H1 (cell line): ENCODE results near the gene PARD3. TPM values are rescaled to one million over a fixed set of nuclear protein-coding genes. Genes with fewer than 3 reads are reported as not detected.

Experiments used
- CTCF ChIA-PET: fragments of 300-600 bp; sonication (Branson Sonifier 250); formaldehyde crosslinking; loops from one replicate; lab custom pipeline; 2021; ENCODE audit not compliant: partially characterized antibody; lab: Charles Lee
- POLR2A ChIA-PET: fragments of 300-600 bp; sonication (Branson Sonifier 250); formaldehyde crosslinking; loops from one replicate; lab custom pipeline; 2021; ENCODE audit warnings: inconsistent platforms; ENCODE audit not compliant: partially characterized antibody; lab: Charles Lee
- DNase-seq, 2 experiments: peaks; one replicate each; pipeline versions ENCODE4 v3.0.0 to v3.0.0-alpha.2; 2010 to 2022; ENCODE audit warnings: low spot score in 2 of 2, low read depth in 1 of 2, mixed read lengths in 1 of 2
- FAIRE-seq: peaks from 2 replicates; lab custom pipeline; 2011; peaks lifted over from hg19 to GRCh38; lab: Jason Lieb, UNC
- H2AFZ ChIP-seq: 2 replicates; pipeline ENCODE4 v1.8.1; 2012; ENCODE audit warnings: low read length, inconsistent platforms
- H2AK5ac ChIP-seq: 2 replicates; pipeline ENCODE4 v1.6.1; 2013; ENCODE audit warnings: low read depth, low read length
- H2BK120ac ChIP-seq: replicated peaks from 2 replicates; pipeline ENCODE3; 2013; ENCODE audit warnings: low read depth, low read length, inconsistent platforms
- H2BK12ac ChIP-seq: 2 replicates; pipeline ENCODE4 v1.6.1; 2013; ENCODE audit warnings: low read depth, low read length
- H2BK15ac ChIP-seq: 2 replicates; pipeline ENCODE4 v1.6.1; 2013; ENCODE audit warnings: low read length
- H2BK20ac ChIP-seq: 2 replicates; pipeline ENCODE4 v1.6.1; 2013; ENCODE audit warnings: low read length
- H2BK5ac ChIP-seq: 2 replicates; pipeline ENCODE4 v1.6.1; 2013; ENCODE audit warnings: low read depth, low read length
- H3K14ac ChIP-seq: 2 replicates; pipeline ENCODE4 v1.6.1; 2013; ENCODE audit warnings: inconsistent platforms; ENCODE audit not compliant: insufficient read length
- H3K18ac ChIP-seq: 2 replicates; pipeline ENCODE4 v1.6.1; 2013; ENCODE audit warnings: low read length; ENCODE audit errors: extremely low read depth
- H3K23ac ChIP-seq: 2 replicates; pipeline ENCODE4 v1.6.1; 2013; ENCODE audit warnings: inconsistent platforms; ENCODE audit not compliant: insufficient read length
- H3K23me2 ChIP-seq: 2 replicates; pipeline ENCODE4 v1.6.1; 2013; ENCODE audit warnings: low read depth, low read length
- H3K27ac ChIP-seq: 2 replicates; pipeline ENCODE4 v1.6.1; 2011; ENCODE audit warnings: low read depth, low read length, inconsistent platforms
- H3K27me3 ChIP-seq, 4 experiments: replicated peaks in 1 of 4; 1 replicate in 1 of 4; 2 replicates in 3 of 4; pipeline versions ENCODE4 v1.6.1 to v1.8.1; 2011 to 2013; ENCODE audit warnings: low read length in 3 of 4, mild to moderate bottlenecking in 3 of 4, inconsistent platforms in 2 of 4, mixed read lengths in 2 of 4, moderate library complexity in 1 of 4; ENCODE audit not compliant: control insufficient read depth in 3 of 4, insufficient read depth in 3 of 4; ENCODE audit errors: extremely low read depth in 1 of 4
- H3K36me3 ChIP-seq, 4 experiments: 2 replicates each; pipeline versions ENCODE4 v1.6.1 to v1.8.1; 2011 to 2013; ENCODE audit warnings: mild to moderate bottlenecking in 4 of 4, low read length in 3 of 4, moderate library complexity in 2 of 4, control low read depth in 1 of 4, inconsistent platforms in 1 of 4; ENCODE audit not compliant: insufficient read depth in 4 of 4, control insufficient read depth in 2 of 4
- H3K4ac ChIP-seq: replicated peaks from 2 replicates; pipeline ENCODE3; 2013; ENCODE audit warnings: low read length, low read depth, mixed read lengths, inconsistent platforms; ENCODE audit not compliant: insufficient read length
- H3K4me1 ChIP-seq, 4 experiments: replicated peaks in 1 of 4; 1 replicate in 1 of 4; 2 replicates in 3 of 4; pipeline versions ENCODE4 v1.6.1 to v1.8.1; 2011 to 2013; ENCODE audit warnings: low read length in 3 of 4, inconsistent platforms in 2 of 4, mixed read lengths in 1 of 4; ENCODE audit not compliant: insufficient read depth in 4 of 4, control insufficient read depth in 3 of 4
- H3K4me2 ChIP-seq, 2 experiments: 2 replicates each; pipeline versions ENCODE4 v1.6.1 to v1.8.1; 2011 to 2013; ENCODE audit warnings: low read depth in 2 of 2, low read length in 2 of 2, control low read depth in 1 of 2, inconsistent platforms in 1 of 2, mild to moderate bottlenecking in 1 of 2; ENCODE audit not compliant: insufficient read depth in 1 of 2
- H3K4me3 ChIP-seq, 4 experiments: fragments of 200-600, 300-600 bp in 1 of 4; sonication (generic), shearing (Covaris generic), sonication (Bioruptor Twin) in 1 of 4; 2 replicates each; pipeline versions ENCODE4 v1.5.1 to v1.8.1; 2011 to 2016; ENCODE audit warnings: low read length in 4 of 4, low read depth in 3 of 4, control low read depth in 2 of 4, inconsistent platforms in 2 of 4, mild to moderate bottlenecking in 2 of 4, mixed read lengths in 1 of 4, moderate library complexity in 1 of 4; ENCODE audit not compliant: insufficient read depth in 2 of 4; ENCODE audit errors: extremely low read depth in 1 of 4
- H3K56ac ChIP-seq: replicated peaks from 2 replicates; pipeline ENCODE3; 2013; ENCODE audit warnings: low read depth, mild to moderate bottlenecking, mixed read lengths, low read length, inconsistent platforms; ENCODE audit not compliant: insufficient read length
- H3K79me1 ChIP-seq: 2 replicates; pipeline ENCODE4 v1.6.1; 2013; ENCODE audit warnings: low read depth, low read length, control low read depth
- H3K79me2 ChIP-seq, 2 experiments: 2 replicates each; pipeline versions ENCODE4 v1.6.1 to v1.8.1; 2012 to 2013; ENCODE audit warnings: low read length in 2 of 2, mild to moderate bottlenecking in 2 of 2, inconsistent platforms in 1 of 2; ENCODE audit not compliant: insufficient read depth in 2 of 2, control insufficient read depth in 1 of 2
- H3K9ac ChIP-seq, 4 experiments: replicated peaks in 1 of 4; 1 replicate in 1 of 4; 2 replicates in 3 of 4; pipeline versions ENCODE4 v1.6.1 to v1.8.1; 2011 to 2013; ENCODE audit warnings: low read depth in 3 of 4, low read length in 3 of 4, control low read depth in 2 of 4, mild to moderate bottlenecking in 2 of 4, moderate library complexity in 2 of 4, inconsistent platforms in 1 of 4; ENCODE audit errors: extremely low read depth in 1 of 4
- H3K9me3 ChIP-seq, 2 experiments: 2 replicates each; pipeline versions ENCODE4 v1.6.1 to v1.8.1; 2012 to 2013; ENCODE audit warnings: mild to moderate bottlenecking in 2 of 2, moderate library complexity in 2 of 2, control low read depth in 1 of 2, inconsistent platforms in 1 of 2, low read depth in 1 of 2, low read length in 1 of 2, mixed read lengths in 1 of 2; ENCODE audit not compliant: insufficient read depth in 2 of 2
- H4K20me1 ChIP-seq, 2 experiments: replicated peaks in 1 of 2; 2 replicates each; pipeline versions ENCODE3 to v1.8.1; 2011 to 2013; ENCODE audit warnings: inconsistent platforms in 2 of 2, low read length in 2 of 2, mild to moderate bottlenecking in 1 of 2; ENCODE audit not compliant: insufficient read depth in 2 of 2, control insufficient read depth in 1 of 2
- H4K5ac ChIP-seq: 2 replicates; pipeline ENCODE4 v1.6.1; 2013; ENCODE audit warnings: low read length, low read depth, mixed read lengths, inconsistent platforms; ENCODE audit not compliant: insufficient read length
- H4K8ac ChIP-seq: 2 replicates; pipeline ENCODE4 v1.8.0; 2013; ENCODE audit warnings: mild to moderate bottlenecking, moderate library complexity, low read length, inconsistent platforms; ENCODE audit not compliant: insufficient read depth; ENCODE audit errors: extremely low read depth
- H4K91ac ChIP-seq: replicated peaks from 2 replicates; pipeline ENCODE3; 2013; ENCODE audit warnings: low read length, mixed read lengths, inconsistent platforms; ENCODE audit not compliant: insufficient read length
- BCL11A ChIP-seq, 2 experiments: IDR thresholded peaks; one replicate each; pipeline ENCODE4 v1.6.1; 2011; ENCODE audit warnings: low read depth in 2 of 2, low read length in 2 of 2, mild to moderate bottlenecking in 2 of 2
- CBX8 ChIP-seq: fragments of 300-800, 300-1000 bp; sonication (generic); IDR thresholded peaks from 2 replicates; pipeline ENCODE4 v1.7.1; 2016; ENCODE audit warnings: low read depth, low read length, borderline replicate concordance
- JUND ChIP-seq: IDR thresholded peaks from 2 replicates; pipeline ENCODE4 v1.6.1; 2011; ENCODE audit warnings: mild to moderate bottlenecking, improper control_type of control experiment, low read length
- KDM4A ChIP-seq: IDR thresholded peaks from one replicate; pipeline ENCODE4 v1.7.1; 2012; ENCODE audit warnings: low read depth, mild to moderate bottlenecking, moderate library complexity, low read length, inconsistent platforms; ENCODE audit not compliant: severe bottlenecking
- NRF1 ChIP-seq: IDR thresholded peaks from 2 replicates; pipeline ENCODE4 v1.6.1; 2011; ENCODE audit warnings: mild to moderate bottlenecking, low read depth, low read length, improper control_type of control experiment
- RBBP5 ChIP-seq: IDR thresholded peaks from 2 replicates; pipeline ENCODE4 v1.7.1; 2012; ENCODE audit warnings: low read depth, mild to moderate bottlenecking, inconsistent platforms, low read length, moderate library complexity, borderline replicate concordance
- RNF2 ChIP-seq: fragments of 200-900, 300-1000 bp; sonication (generic); IDR thresholded peaks from 2 replicates; pipeline ENCODE4 v1.7.1; 2016; ENCODE audit warnings: borderline replicate concordance, low read depth, mild to moderate bottlenecking, antibody characterized with exemption, low read length; ENCODE audit not compliant: poor library complexity, severe bottlenecking; ENCODE audit errors: missing control alignments
- RXRA ChIP-seq: IDR thresholded peaks from 2 replicates; pipeline ENCODE4 v1.6.1; 2011; ENCODE audit warnings: low read depth, mild to moderate bottlenecking, low read length, moderate library complexity; ENCODE audit not compliant: insufficient read depth
- SIN3A ChIP-seq, 2 experiments: IDR thresholded peaks in 1 of 2; conservative IDR thresholded peaks in 1 of 2; 2 replicates each; pipeline ENCODE4 v1.6.1; 2011 to 2012; ENCODE audit warnings: low read length in 2 of 2, improper control_type of control experiment in 1 of 2, low read depth in 1 of 2, mild to moderate bottlenecking in 1 of 2
- SP2 ChIP-seq: IDR thresholded peaks from 2 replicates; pipeline ENCODE4 v1.6.1; 2012; ENCODE audit warnings: mild to moderate bottlenecking, low read length, inconsistent platforms
- SRF ChIP-seq: IDR thresholded peaks from 2 replicates; pipeline ENCODE4 v1.6.1; 2011; ENCODE audit warnings: mild to moderate bottlenecking, low read depth, low read length, moderate library complexity
- TBP ChIP-seq: IDR thresholded peaks from 2 replicates; pipeline ENCODE4 v1.6.1; 2011; ENCODE audit warnings: low read depth, low read length, improper control_type of control experiment
- WGBS, 2 experiments: shearing (Covaris generic) in 1 of 2; methylation state at CpG; one replicate each; pipeline versions ENCODE4 v1.1.6 to v1.1.7; 2013 to 2015; ENCODE audit warnings: low lambda C conversion rate in 2 of 2, mixed read lengths in 2 of 2, inconsistent platforms in 1 of 2, low coverage in 1 of 2, missing lambda C conversion rate in 1 of 2; ENCODE audit not compliant: insufficient replicate concordance in 2 of 2, insufficient coverage in 1 of 2, insufficient read length in 1 of 2; ENCODE audit errors: extremely low coverage in 1 of 2, missing lambda C conversion rate in 1 of 2; 5-methylcytosine and 5-hydroxymethylcytosine counted together
- polyA plus RNA-seq, 7 experiments: library from polyadenylated mRNA; depleted of rRNA in 3 of 7; stranded (reverse) in 5 of 7; unstranded in 2 of 7; fragments of >200 nt in 5 of 7; fragments of 200-250 nt in 2 of 7; gene quantifications; 1 replicate in 5 of 7; 2 replicates in 1 of 7; 4 replicates in 1 of 7; pipeline versions ENCODE4 v1.2.1 to v1.2.3, GENCODE V29; 2011 to 2013; ENCODE audit warnings: missing spikeins in 2 of 7, mixed read lengths in 2 of 7
- total RNA-seq: library from RNA; stranded (reverse); fragmentation: NEBNext Ultra II Directional; extraction: Animal tissue kit (Norgen Biotek cat#: 25700); gene quantifications from 2 replicates; pipeline ENCODE4 v1.2.1, GENCODE V29; 2021

Gene PARD3
- total and polyA plus RNA-seq, 2 of the 8 experiments (the other 6 are each of a cell fraction or from before 2014, with no cell fraction given): 19.7 to 49.1 TPM

DNA sequence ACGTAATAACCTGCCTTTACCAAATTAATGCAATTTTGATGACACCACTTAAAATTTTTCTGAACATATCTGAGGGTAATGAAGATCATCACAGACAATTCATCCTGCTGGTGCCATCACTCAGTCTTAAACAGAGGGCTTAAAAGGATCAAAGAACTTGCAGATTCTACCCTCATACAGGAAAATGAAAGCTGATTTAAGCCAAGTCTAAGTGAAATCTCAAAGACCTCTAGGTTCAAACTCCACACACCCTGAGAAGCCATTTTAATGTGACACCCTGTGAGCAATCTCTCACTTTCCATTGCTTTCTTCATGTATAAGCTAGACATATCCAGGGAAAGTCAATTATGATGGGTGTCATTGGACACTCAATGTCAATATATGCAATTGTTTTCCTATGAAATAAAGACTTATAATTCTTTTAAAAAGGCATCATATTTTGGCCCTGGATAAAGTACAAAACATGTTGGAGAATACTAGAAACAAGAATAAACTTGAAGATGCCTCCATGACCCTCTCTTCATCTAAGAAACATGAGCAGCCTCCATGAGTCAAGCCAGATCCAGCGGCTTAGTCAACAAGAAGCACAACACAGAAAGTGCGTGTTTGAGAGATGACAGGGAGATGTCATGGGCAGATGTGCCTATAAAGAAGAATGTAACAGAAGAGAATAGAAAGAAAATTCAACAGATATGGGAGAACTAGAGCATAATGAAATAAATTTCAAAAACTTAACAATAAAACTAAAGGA, 291.9 kb downstream of the PARD3 start:
- Histone ChIP-seq H3K9me3 (no peaks in the 10 kb centered on the region), H2BK20ac (no peak overlapping the region), H2AFZ (no peak overlapping the region), H3K27me3 (no peaks in the 10 kb centered on the region), H4K20me1 (no peaks in the 10 kb centered on the region), H3K4me1 (peaks cover 3 to 17% (median 12%) of the 10 kb centered on the region in 4 experiments; a peak in 5 of 7 replicates), H3K4me2 (no peak overlapping the region), H3K14ac (no peak overlapping the region), H2BK5ac (no peak overlapping the region), H4K8ac (no peak overlapping the region), H3K18ac (no peak overlapping the region), H3K4ac (no peak overlapping the region), H4K91ac (no peak overlapping the region), H3K27ac (no peak overlapping the region), H3K36me3 (no peaks in the 10 kb centered on the region), H3K56ac (no peak overlapping the region), H2BK120ac (no peak overlapping the region), H2AK5ac (no peak overlapping the region), H3K23ac (no peak overlapping the region), H3K79me1 (no peaks in the 10 kb centered on the region), H2BK12ac (no peak overlapping the region), H2BK15ac (no peak overlapping the region), H3K4me3 (no peak overlapping the region), H3K9ac (no peak overlapping the region), H3K23me2 (no peaks in the 10 kb centered on the region), H4K5ac (no peak overlapping the region), H3K79me2 (peaks cover 0 to 75% of the 10 kb centered on the region in 2 experiments; a peak in 3 of 4 replicates)
- DNase-seq: no peak
- POLR2A ChIA-PET: no interaction called here
- FAIRE-seq: no peak
- CTCF ChIA-PET: interaction anchor here (0.7 to 5.4 kb wide), 14 partner anchors 11 to 192 kb away, joined by 3 to 57 read pairs (median 4); no protein-coding TSS in a partner anchor
- 88% methylated on average over 3 of the region's 3 CpGs; no CpG with 5 or more reads in 1 of the 2 experiments for WGBS, 2 experiments
- no peak for TF ChIP-seq TBP
- no peak for TF ChIP-seq SRF
- TF ChIP-seq RNF2: no peak
- no peak for TF ChIP-seq RBBP5
- TF ChIP-seq BCL11A (IDR thresholded peaks at IDR 0.05; ENCODE audit: low read depth in 2 of 2, low read length in 2 of 2): no peak
- no peak for TF ChIP-seq JUND
- no peak for TF ChIP-seq CBX8
- no peak for TF ChIP-seq KDM4A
- no peak for TF ChIP-seq SP2
- no peak for TF ChIP-seq SIN3A (conservative IDR thresholded peaks at IDR 0.05 in 1 of 2, IDR thresholded peaks at IDR 0.05 in 1 of 2; ENCODE audit: low read depth in 1 of 2, low read length in 2 of 2)
- no peak for TF ChIP-seq RXRA
- no peak for TF ChIP-seq NRF1
